ENCODE results near the gene CRHR1. TPM values are rescaled to one million over a fixed set of nuclear protein-coding genes. Genes with fewer than 3 reads are reported as not detected.

The CRHR1 gene
- total RNA-seq, 2 experiments from 2014 or later = not detected

GRCh38 chr17:45883063-45883462, 98.9 kb downstream of the CRHR1 start:
- ChIA-PET POLR2A (no interaction called here), CTCF (interaction anchor here (2.0 kb wide), 1 partner anchor 10 kb away, joined by 7 read pairs; no protein-coding TSS in a partner anchor)
- Mint-ChIP-seq H3K27me3 (peaks cover 10% of the 10 kb centered on the region), H3K4me1 (ENCODE audit: low read depth) (no peaks in the 10 kb centered on the region), H3K36me3 (ENCODE audit: low read depth) (no peaks in the 10 kb centered on the region), H3K4me3 (no peak overlapping the region), H3K9me3 (peaks cover 9% of the 10 kb centered on the region), H3K27ac (no peak overlapping the region)
- intact Hi-C loops (cut with micrococcal nuclease) = no loop called here
- ATAC-seq (no peak), DNase-seq (no peak)
- TF ChIP-seq CTCF (IDR thresholded peaks at IDR 0.05) = no peak

Other genes with a start within 250 kb of the CRHR1 start
- not detected for gene SPPL2C, start 60.6 kb downstream of the CRHR1 start, total RNA-seq
- gene MAPT, start 110.2 kb downstream of the CRHR1 start, total RNA-seq = 1 to 10 TPM; 1.3 to 1.4 TPM
- not detected for gene STH, start 214.9 kb downstream of the CRHR1 start, total RNA-seq